GM15510 (cell line): Measurements from ENCODE around the gene NTN1.

Experiments used
- POLR2A ChIP-seq: IDR thresholded peaks from 3 replicates; pipeline ENCODE4 v1.6.1; 2011; ENCODE audit warnings: borderline replicate concordance; ENCODE audit not compliant: insufficient read length; ENCODE audit errors: extremely low read depth

Gene NTN1

GRCh38 chr17:9080296-9080914 lies 59.1 kb downstream of the NTN1 start:
- no peak for TF ChIP-seq POLR2A

GRCh38 chr17:9080983-9081382 lies 59.7 kb downstream of the NTN1 start:
- TF ChIP-seq POLR2A, result no peak

GRCh38 chr17:9086577-9086976 lies 65.3 kb downstream of the NTN1 start:
- no peak for TF ChIP-seq POLR2A

GRCh38 chr17:9087921-9088320 lies 66.6 kb downstream of the NTN1 start:
- TF ChIP-seq POLR2A, result no peak

GRCh38 chr17:9090641-9091096 lies 69.4 kb downstream of the NTN1 start:
- no peak for TF ChIP-seq POLR2A

- no peak for TF ChIP-seq POLR2A
These were observed 72.9 kb downstream of the NTN1 start for GRCh38 chr17:9094193-9094592.

GRCh38 chr17:9095390-9095789 lies 74.1 kb downstream of the NTN1 start:
- no peak for TF ChIP-seq POLR2A

- no peak for TF ChIP-seq POLR2A
These were observed 77.0 kb downstream of the NTN1 start for GRCh38 chr17:9098242-9098825.

- TF ChIP-seq POLR2A, result no peak
These were observed 80.0 kb downstream of the NTN1 start for GRCh38 chr17:9101356-9101755.

GRCh38 chr17:9104370-9105041 lies 83.2 kb downstream of the NTN1 start:
- TF ChIP-seq POLR2A, result no peak

- TF ChIP-seq POLR2A, result no peak
These were observed 84.0 kb downstream of the NTN1 start for GRCh38 chr17:9105068-9105868.

GRCh38 chr17:9107527-9107926 lies 86.2 kb downstream of the NTN1 start:
- no peak for TF ChIP-seq POLR2A

GRCh38 chr17:9108146-9108545 lies 86.8 kb downstream of the NTN1 start:
- no peak for TF ChIP-seq POLR2A

- no peak for TF ChIP-seq POLR2A
These were observed 88.6 kb downstream of the NTN1 start for GRCh38 chr17:9109933-9110332.

GRCh38 chr17:9110501-9110900 lies 89.2 kb downstream of the NTN1 start:
- no peak for TF ChIP-seq POLR2A

- no peak for TF ChIP-seq POLR2A
These were observed 94.2 kb downstream of the NTN1 start for GRCh38 chr17:9115214-9116191.
